ENCODE data around the gene CUTA.

CUTA gene

DNA sequence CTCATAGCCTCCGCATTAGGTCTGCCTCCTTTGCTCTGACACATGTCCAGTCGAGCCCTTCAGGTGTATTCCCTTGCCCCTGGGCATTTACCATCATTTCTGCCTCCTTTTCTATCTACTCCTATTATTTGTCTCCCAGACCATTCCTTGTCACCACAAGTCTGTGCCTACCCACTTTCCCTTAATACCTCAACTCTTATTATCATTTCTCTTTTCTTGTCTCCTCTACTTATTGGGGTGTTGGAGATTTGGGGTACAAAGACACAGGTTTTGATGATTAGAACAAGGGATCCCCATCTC is 3.4 kb upstream of the CUTA start:
- H3K4me3 ChIP-seq (ENCODE audit: low read depth, low read length), result peak overlapping the region; percentile 78
- H3K27me3 ChIP-seq (ENCODE audit: insufficient read depth, low read length), result no peaks in the 10 kb centered on the region
- H3K27ac ChIP-seq (ENCODE audit: low read depth, low read length), result no peak overlapping the region
- peaks cover 28% of the 10 kb centered on the region for H3K4me1 ChIP-seq (ENCODE audit: control insufficient read depth, insufficient read depth, low read length, unreplicated experiment)
- H3K36me3 ChIP-seq (ENCODE audit: insufficient read depth, low read length), result no peaks in the 10 kb centered on the region; the same call in 1 of the 2 replicates
- H3K79me2 ChIP-seq (ENCODE audit: control insufficient read depth, insufficient read depth, low read length, unreplicated experiment), result peaks cover 36% of the 10 kb centered on the region
- H2AFZ ChIP-seq (ENCODE audit: low read length, unreplicated experiment), result no peak overlapping the region

DNA sequence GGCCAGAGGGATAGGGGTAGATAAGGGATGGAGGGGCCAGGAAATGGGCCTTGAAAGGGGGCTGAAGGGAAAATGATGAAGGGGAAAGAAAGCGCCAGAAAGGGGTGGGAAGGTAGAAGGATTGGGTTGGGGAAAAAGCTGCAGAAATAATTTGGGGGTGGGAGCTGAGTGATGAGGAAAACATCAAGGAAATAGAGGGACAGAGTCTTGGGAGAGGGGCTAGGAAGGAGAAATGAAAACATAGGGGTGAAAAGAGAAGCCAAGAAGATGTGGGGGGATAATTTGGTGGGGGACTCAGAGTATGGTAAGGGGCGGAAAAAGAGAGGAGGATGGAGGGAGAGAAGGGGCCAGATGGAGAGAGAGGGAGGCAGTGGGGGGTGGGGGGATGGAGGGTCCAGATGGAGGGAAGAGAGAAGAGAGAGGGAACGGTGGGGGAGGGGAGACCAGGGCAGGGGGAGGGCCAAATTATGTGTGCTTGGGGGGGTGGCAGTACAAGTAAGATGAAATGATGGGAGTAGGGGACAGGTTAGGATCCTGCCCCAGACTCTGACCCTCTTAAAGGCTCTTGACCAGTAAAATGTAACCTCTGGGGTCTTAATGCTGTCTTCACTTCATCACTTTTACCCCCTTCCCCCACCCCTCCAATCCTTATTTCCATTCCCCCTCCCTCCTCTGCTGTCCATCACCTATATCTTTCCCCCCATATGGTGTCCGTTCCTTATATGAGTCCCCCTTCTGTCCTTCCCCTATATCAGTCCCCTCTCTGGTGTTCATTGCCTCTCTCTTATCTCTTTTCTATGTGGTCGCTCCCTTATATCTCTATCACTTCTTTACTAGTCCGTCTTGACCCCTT is 2.8 kb upstream of the CUTA start:
- peak overlapping the region; percentile 78 for H3K4me3 ChIP-seq (ENCODE audit: low read depth, low read length)
- peak overlapping the region; percentile 35 for H2AFZ ChIP-seq (ENCODE audit: low read length, unreplicated experiment)
- H3K27me3 ChIP-seq (ENCODE audit: insufficient read depth, low read length), result no peaks in the 10 kb centered on the region
- peaks cover 41% of the 10 kb centered on the region for H3K79me2 ChIP-seq (ENCODE audit: control insufficient read depth, insufficient read depth, low read length, unreplicated experiment)
- H3K4me1 ChIP-seq (ENCODE audit: control insufficient read depth, insufficient read depth, low read length, unreplicated experiment), result peaks cover 31% of the 10 kb centered on the region
- H3K36me3 ChIP-seq (ENCODE audit: insufficient read depth, low read length), result peaks cover 3% of the 10 kb centered on the region; the same call in 1 of the 2 replicates
- H3K27ac ChIP-seq (ENCODE audit: low read depth, low read length), result no peak overlapping the region

DNA sequence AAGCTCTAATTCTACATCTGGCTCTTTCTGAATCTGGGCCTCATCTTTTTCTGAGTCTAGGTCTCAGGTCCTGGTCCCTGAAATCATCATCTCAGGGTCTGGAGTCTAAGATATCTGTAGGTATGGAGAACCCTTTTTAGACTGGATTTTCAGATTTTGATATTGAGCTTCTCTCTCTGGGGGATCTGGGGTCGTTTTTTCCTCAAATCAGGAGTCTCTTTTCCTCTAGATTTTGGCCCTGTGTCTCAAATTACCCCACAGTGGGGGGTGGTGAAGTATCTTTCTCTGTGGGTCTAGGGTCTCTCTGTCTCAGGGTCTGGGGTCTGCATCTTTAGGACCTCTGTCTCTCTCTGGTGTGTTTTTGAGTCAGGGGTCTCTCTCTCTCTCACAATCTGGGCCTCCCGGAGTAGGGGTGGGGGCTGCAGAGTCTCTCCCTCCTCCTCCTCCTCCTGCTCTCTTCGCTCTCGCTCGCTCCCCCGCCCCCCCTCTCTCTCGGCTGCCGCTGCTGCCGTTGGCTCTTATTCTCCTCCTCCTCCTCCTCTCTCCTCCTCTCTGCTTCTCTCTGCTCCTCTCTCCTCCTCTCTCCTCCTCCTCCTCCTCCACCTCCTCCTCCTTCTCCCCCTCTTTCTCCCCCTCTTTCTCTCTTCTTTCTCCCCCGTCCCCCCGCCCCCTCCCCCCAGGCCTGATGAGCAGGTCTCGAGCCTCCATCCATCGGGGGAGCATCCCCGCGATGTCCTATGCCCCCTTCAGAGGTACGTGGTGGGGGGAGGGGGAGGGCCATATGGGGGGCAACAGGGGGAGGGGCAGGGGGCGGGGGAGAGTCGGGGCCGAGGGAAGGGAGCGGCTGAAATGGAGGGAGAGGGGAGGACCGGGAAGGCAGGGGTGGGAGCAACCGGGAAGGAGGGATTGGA is 1.9 kb upstream of the CUTA start, which contains the start of gene SYNGAP1:
Gene SYNGAP1, plus strand, starts transcription at position 486 of the 911 bp plus-strand sequence. Its CDS starts 200 bp downstream, at position 686.
- Histone ChIP-seq H3K27me3 (ENCODE audit: insufficient read depth, low read length) (no peaks in the 10 kb centered on the region), H3K36me3 (ENCODE audit: insufficient read depth, low read length) (peaks cover 5% of the 10 kb centered on the region; the same call in 1 of the 2 replicates), H3K4me3 (ENCODE audit: low read depth, low read length) (peak within 1 kb of the TSS; percentile 88), H2AFZ (ENCODE audit: low read length, unreplicated experiment) (peak within 1 kb of the TSS; percentile 48), H3K27ac (ENCODE audit: low read depth, low read length) (peak within 1 kb of the TSS; percentile 77), H3K79me2 (ENCODE audit: control insufficient read depth, insufficient read depth, low read length, unreplicated experiment) (peaks cover 50% of the 10 kb centered on the region), H3K4me1 (ENCODE audit: control insufficient read depth, insufficient read depth, low read length, unreplicated experiment) (peaks cover 30% of the 10 kb centered on the region)

DNA sequence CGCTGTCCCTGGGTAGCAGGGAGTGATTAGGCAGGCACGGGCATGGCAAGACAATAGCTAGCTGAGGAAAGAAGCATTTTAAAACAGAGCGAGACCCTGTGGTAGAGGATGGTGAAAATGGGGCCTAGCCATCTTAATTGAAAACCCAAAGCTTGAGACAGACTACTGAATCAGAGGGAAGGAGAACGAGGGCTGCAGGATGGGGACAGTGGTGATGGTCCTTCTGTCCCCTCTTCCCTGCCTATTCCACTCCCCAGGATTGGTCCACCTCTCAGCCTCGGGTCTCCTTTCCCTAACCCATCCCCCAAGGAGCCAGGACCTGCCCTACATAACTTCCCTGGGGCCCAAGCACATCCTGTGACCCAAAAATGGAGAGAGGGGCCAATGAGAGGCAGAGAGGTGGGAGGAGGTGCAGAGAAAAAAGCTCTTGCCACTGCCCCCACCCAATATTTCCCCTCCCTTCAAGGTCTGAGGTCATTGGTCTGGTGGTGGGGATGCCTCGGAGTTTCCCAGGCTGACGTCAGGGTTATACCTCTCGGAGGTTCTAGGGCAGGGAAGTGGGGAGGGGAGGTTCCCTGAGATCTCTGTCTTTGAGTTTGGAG is 884 bp upstream of the CUTA start:
- Histone ChIP-seq H2AFZ (ENCODE audit: low read length, unreplicated experiment) (no peak overlapping the region), H3K36me3 (ENCODE audit: insufficient read depth, low read length) (peaks cover 5% of the 10 kb centered on the region; the same call in 1 of the 2 replicates), H3K4me1 (ENCODE audit: control insufficient read depth, insufficient read depth, low read length, unreplicated experiment) (peaks cover 28% of the 10 kb centered on the region), H3K27me3 (ENCODE audit: insufficient read depth, low read length) (no peaks in the 10 kb centered on the region), H3K27ac (ENCODE audit: low read depth, low read length) (peak overlapping the region; percentile 77), H3K4me3 (ENCODE audit: low read depth, low read length) (peak overlapping the region; percentile 88), H3K79me2 (ENCODE audit: control insufficient read depth, insufficient read depth, low read length, unreplicated experiment) (peaks cover 56% of the 10 kb centered on the region)

DNA sequence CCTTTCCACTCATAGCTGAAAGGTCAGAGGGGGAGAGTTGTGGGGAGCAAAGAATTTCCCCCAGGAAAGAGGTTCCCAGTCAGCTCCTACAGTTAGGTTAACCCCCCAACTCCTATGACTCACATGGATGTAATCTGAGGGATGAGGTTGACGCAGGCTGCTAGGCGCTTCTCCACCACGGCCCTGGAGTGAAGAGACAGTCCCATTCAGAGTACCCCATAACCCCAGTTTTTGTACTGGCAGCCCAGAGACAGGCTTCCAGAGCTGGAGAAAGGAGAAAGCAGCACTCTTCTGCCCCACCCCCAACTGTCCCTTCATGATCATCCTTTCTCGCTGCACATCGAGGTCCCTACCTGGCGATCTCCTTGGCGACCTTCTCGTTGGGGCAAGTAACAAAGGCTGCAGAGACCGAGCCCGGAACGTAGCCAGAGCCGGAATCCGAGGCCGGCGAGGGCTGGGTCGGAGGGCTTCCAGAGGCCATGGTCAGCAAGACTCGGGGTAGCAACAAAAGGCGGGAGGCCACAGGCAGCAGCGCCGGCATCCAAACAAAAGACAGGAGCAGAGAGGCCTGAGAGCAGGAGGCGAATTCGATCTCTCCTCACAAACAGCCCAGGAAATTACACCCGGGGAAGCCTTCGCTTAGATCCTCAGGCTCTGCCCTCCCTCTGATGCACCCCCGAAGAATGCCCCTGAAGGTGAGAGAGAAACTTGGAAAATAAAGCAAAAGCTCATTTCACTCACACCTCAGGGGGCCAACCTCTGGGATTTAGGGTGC is 592 bp downstream of the CUTA start:
- Histone ChIP-seq H3K36me3 (ENCODE audit: insufficient read depth, low read length) (0 out of 2 replicates have a peak, but pooled peaks cover 5% of the 10 kb centered on the region), H3K27ac (ENCODE audit: low read depth, low read length) (peak overlapping the region; percentile 95), H3K79me2 (ENCODE audit: control insufficient read depth, insufficient read depth, low read length, unreplicated experiment) (peaks cover 54% of the 10 kb centered on the region), H3K4me1 (ENCODE audit: control insufficient read depth, insufficient read depth, low read length, unreplicated experiment) (peaks cover 28% of the 10 kb centered on the region), H3K4me3 (ENCODE audit: low read depth, low read length) (peak overlapping the region; percentile 88), H2AFZ (ENCODE audit: low read length, unreplicated experiment) (peak overlapping the region; percentile 17), H3K27me3 (ENCODE audit: insufficient read depth, low read length) (no peaks in the 10 kb centered on the region)

DNA sequence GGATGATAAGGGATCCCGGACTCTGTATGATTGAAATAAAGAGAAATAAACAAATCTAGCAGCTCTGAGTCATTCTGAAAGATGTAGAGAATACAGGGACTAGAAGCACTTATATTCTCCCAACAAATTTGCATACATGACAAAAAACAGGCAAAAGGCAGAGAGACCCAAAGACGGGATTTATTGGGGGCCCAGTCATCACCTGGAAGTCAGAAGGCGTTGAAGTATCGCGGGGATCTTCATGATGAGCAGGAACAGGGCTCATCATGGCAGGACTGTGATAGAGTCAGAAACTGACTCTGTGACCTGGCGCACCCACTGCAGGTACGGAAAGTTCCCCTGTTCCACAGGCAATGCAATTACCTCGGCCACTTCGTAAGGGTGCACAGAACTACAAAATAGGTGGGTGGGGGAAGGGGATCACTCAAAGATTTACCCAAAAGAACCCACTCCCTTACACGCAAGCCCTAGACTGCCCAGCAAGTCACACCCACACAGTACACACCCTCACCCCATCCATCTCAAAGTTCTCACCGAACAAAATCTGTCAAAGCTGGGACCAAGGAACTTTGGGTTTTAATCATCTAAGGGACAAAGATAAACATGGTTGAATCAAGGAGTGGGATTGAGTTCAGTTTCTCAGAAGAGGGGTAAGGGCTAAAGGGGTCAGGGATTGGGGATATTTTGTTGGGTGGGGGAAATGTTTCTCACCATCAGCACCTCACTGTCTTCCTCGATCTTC is 1.4 kb downstream of the CUTA start:
- Histone ChIP-seq H3K4me3 (ENCODE audit: low read depth, low read length) (peak overlapping the region; percentile 88), H3K27me3 (ENCODE audit: insufficient read depth, low read length) (no peaks in the 10 kb centered on the region), H2AFZ (ENCODE audit: low read length, unreplicated experiment) (no peak overlapping the region), H3K4me1 (ENCODE audit: control insufficient read depth, insufficient read depth, low read length, unreplicated experiment) (peaks cover 28% of the 10 kb centered on the region), H3K27ac (ENCODE audit: low read depth, low read length) (peak overlapping the region; percentile 95), H3K79me2 (ENCODE audit: control insufficient read depth, insufficient read depth, low read length, unreplicated experiment) (peaks cover 48% of the 10 kb centered on the region), H3K36me3 (ENCODE audit: insufficient read depth, low read length) (0 out of 2 replicates have a peak, but pooled peaks cover 5% of the 10 kb centered on the region)

DNA sequence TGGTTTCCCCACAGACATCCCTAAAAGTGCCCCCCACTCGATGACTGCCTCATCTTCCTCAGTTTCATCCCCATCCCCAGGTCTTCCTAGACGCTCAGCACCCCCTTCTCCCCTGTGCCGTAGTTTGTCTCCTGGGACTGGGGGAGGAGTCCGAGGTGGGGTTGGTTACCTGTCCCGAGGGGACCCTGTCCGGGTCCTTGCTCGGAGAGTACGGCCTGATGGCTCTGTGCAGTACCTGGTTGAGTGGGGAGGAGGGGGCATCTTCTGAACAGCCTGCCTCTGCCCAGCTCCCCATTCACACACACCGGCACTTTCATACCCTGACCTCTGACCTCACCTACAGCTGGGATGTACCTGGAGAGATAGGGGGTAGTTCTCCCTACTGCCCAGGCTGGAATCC is 2.1 kb downstream of the CUTA start:
- Histone ChIP-seq H3K27me3 (ENCODE audit: insufficient read depth, low read length) (no peaks in the 10 kb centered on the region), H2AFZ (ENCODE audit: low read length, unreplicated experiment) (no peak overlapping the region), H3K4me3 (ENCODE audit: low read depth, low read length) (peak overlapping the region; percentile 88), H3K79me2 (ENCODE audit: control insufficient read depth, insufficient read depth, low read length, unreplicated experiment) (peaks cover 49% of the 10 kb centered on the region), H3K4me1 (ENCODE audit: control insufficient read depth, insufficient read depth, low read length, unreplicated experiment) (peaks cover 28% of the 10 kb centered on the region), H3K36me3 (ENCODE audit: insufficient read depth, low read length) (0 out of 2 replicates have a peak, but pooled peaks cover 5% of the 10 kb centered on the region), H3K27ac (ENCODE audit: low read depth, low read length) (peak overlapping the region; percentile 95)

DNA sequence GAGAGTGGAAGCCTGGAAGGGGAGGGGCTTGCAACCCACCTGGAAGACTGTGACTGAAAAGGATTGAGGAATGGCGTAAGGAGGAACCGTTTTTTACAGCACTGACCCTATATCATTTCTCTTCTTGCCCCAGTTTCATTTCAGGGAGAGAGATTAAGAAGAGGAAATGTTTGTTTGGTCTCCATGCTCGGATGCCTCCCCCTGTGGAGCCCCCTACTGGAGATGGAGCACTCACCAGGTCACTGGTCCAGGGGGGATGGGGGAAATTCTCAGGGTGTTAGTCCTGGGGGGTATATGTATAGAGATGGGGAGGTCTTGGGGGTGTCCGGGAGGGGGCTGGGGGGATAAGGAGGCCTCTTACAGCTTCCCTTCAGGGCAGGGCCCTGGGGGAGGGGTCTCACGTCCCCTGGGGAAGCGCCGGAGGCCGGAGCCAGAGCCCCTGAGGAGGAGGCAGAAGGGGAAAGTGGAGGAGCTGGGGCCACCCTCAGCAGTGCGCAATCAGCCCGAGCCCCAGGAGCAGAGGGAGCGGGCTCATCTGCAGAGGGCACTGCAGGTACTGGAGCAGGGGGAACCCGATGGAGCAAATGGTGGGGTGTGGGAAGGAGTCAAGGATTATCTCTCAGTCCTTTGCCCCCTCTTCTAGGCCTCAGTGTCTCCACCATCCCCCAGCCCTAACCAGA is 3.2 kb downstream of the CUTA start:
- H3K27ac ChIP-seq (ENCODE audit: low read depth, low read length), result peak overlapping the region; percentile 3; the same call in 1 of the 2 replicates
- no peak overlapping the region for H2AFZ ChIP-seq (ENCODE audit: low read length, unreplicated experiment)
- H3K4me1 ChIP-seq (ENCODE audit: control insufficient read depth, insufficient read depth, low read length, unreplicated experiment), result peaks cover 28% of the 10 kb centered on the region
- peaks cover 43% of the 10 kb centered on the region for H3K79me2 ChIP-seq (ENCODE audit: control insufficient read depth, insufficient read depth, low read length, unreplicated experiment)
- 0 out of 2 replicates have a peak, but pooled peaks cover 5% of the 10 kb centered on the region for H3K36me3 ChIP-seq (ENCODE audit: insufficient read depth, low read length)
- no peak overlapping the region for H3K4me3 ChIP-seq (ENCODE audit: low read depth, low read length)
- H3K27me3 ChIP-seq (ENCODE audit: insufficient read depth, low read length), result no peaks in the 10 kb centered on the region
